IPS DF 19.7 (cell line): ENCODE data around the gene INSL4.

Experiments used
- DNase-seq: peaks from one replicate; pipeline ENCODE4 v3.0.0-alpha.2; 2013; ENCODE audit warnings: low read depth, low spot score

Gene INSL4

DNA sequence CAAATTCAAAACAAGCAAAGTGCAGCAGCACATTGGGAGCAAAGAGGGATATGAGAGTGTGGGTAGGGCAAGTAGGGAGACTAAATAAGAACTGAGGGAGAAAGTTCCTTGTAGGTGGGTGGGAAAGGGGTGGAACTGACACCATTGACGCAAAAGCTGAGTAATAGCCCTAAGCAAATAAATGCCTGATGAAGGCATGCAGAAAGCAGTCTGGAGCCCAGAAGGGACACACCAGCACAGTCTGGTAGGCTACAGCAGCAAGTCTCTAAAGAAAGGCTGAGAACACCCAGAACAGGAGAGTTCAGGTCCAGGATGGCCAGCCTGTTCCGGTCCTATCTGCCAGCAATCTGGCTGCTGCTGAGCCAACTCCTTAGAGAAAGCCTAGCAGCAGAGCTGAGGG lies at the start of gene INSL4:
Gene INSL4 (plus strand): TSS at position 208 of the 400 bp plus-strand sequence. CDS start 105 bp downstream, at position 313.
- no peak for DNase-seq

DNA sequence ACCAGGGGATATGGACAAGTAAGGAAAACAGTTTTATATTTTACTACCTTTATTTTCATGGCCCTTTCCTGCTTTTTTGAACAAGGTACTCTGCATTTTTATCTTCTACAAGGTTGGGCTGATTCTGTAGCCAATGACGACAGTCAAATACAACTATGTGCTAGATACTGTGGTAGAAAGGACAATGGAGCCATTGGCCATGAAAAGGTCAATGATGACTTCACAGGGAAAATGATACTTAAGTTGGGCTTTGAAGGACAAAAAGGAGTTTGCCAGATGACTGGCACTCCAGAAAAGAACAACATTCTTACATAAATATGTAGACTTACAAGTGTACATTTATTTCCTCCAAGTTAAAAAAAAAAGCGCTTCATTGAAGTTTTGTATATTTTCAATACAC lies 46.4 kb upstream of the INSL4 start:
- no peak for DNase-seq

DNA sequence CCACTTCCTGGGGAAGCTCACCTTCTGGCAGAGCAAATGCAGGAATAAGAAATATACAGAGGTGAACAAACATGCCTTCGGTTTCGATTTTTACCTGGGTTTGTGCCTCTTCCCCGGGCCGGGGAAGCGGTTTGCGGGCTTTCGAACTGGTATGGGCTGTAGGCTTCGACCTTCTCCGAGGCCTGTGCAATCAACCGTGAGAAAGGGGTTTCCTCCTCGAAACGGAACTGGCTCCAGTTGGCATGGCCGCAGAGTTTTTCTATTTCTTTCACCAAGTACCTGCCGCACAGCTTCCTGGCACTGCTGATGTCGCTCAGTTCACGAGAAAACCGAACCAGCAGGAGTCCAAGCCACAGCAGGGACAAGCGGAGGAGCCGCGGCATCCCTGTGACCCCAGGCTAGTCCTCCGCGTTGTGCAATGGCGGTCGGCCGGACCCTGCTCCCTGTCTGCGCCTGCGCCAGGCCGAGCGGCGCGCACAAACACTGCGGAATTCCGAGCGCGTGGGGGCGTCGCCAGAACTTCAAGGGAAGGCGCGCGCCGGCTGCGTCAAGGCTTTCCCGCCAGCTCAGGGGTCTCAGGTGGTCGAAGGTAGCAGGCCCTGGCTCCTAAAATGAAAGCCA lies 45.9 kb upstream of the INSL4 start, which contains the start of gene INSL6:
Gene INSL6 (minus strand): TSS at position 420 of the 621 bp plus-strand sequence. CDS start 37 bp downstream, at position 383.
- no peak for DNase-seq

- DNase-seq, result no peak
These were observed 44.6 kb upstream of the INSL4 start for GRCh38 chr9:5186416-5187169.

- no peak for DNase-seq
These were observed 42.9 kb upstream of the INSL4 start for GRCh38 chr9:5188060-5188984.

DNA sequence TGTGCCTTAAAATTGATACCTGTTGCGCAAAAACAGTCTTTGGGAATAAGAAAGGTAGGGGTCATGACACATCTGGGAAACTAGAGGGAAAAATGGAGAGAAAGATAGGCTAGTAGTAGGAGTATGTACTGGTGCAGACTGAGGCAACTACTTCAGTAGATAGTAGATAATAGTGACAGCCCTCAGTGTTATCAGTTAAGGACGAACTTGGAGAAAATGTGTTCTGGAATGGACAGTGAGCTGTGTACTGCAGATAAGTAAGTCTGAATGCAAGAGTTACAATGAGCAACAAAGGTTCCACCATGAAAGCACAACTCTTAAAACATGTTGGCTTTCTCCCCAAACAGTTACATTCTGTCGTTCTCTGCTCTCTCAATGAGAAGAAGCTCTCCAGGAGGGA lies 39.2 kb upstream of the INSL4 start:
- DNase-seq, result no peak

DNA sequence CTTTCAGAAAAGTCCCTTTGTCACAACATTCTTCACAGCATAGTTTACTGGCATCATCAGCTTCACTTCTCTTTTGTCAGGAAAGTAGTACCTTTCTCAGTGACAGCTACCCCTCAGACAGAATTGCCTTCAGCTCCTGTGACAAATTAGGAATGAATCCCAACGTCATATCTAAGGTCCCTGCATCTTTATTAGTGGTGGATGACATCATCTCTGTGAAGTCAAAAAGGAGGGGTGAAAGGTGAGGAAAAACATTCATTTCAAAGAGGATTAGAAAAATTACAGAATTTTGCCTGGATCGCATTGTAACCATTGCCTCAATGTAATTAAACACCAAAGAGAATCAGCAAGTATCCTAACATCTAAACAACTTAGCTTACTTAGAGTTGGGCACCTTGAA lies 37.9 kb upstream of the INSL4 start:
- no peak for DNase-seq

GRCh38 chr9:5195463-5195862 lies 35.8 kb upstream of the INSL4 start:
- DNase-seq, result no peak

GRCh38 chr9:5205071-5205470 lies 26.1 kb upstream of the INSL4 start:
- no peak for DNase-seq

DNA sequence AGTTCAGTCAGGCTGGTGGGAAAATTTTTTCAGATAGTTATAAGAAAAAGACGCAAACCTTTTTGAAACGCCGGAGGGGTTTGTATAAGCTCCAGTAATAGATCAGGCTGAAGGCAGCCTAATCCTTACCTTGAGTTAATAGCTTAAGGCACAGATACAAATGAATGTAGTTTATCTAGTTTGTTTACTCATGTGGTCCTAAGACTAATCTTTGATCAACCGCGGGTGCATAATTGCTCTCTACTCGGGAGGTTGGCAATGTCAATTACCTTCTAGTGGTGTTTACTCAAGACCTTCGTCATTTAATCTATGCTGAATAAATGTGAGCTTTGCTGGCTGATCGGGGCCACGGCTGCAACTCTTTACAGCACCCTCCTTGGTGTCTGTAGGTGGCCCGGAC lies 665 bp upstream of the INSL4 start:
- DNase-seq, result no peak

DNA sequence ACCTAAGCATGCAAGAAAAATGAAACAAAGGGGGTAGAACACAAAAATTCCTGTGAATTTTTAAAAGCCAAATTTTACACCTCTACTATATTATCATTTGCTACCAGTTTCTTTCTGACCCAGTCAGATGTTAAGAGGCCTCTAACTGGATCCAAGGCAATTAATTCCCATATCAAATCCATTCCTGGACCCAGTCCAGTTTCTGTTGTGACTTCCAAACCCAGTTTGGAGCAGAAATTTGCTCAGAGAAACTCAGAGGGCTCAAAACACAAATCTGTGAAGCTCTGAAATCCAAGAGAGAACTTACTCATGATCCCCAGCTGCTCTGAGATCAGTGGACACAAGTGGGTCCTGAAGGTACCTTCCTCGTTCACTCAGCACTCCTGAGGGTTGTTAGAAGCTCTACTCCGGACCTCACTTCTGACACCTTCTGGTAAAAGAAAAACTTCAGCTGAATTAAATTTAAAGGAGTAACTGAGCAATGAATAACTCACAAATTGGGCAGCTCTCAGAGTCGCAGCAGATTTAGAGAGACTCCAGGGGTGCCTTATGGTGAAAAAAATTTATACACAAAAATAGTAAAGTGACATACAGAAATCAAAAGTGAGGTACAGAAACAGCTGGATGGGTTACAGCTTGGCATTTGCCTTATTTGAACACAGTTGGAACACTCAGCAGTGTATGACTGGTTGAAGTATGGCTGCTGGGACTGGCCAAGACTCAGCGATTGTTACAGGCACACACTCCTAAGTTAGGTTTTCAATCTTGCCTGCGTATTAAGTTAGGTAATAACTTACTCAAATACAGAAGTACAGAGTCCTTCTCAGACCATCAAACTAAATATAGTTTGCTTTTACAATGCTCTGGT lies 32.4 kb downstream of the INSL4 start:
- DNase-seq, result no peak

- no peak for DNase-seq
These were observed 33.0 kb downstream of the INSL4 start for GRCh38 chr9:5264219-5264595.

DNA sequence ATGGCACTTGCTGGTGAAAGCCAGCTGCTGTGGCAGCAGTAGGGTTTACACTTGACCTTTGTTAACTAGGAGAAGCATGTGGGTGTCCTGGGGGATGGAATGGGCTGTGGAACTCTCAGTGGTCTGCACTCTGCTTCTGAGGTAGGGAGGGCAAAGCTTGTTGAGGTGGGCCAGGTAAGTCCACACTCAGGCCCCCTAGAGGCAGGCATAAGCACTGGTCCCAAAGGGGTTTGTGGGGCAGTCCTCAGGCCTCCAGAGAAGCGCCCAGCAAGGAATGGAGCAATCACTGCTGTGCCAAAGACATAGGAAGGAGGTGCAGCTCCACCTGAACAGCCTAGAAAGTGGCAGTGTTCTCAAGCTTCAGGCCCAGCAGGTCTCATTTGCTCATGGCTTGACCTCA lies 34.7 kb downstream of the INSL4 start:
- no peak for DNase-seq

- DNase-seq, result peak; percentile 70
These were observed 38.1 kb downstream of the INSL4 start for GRCh38 chr9:5269249-5269715.

- DNase-seq, result no peak
These were observed 43.6 kb downstream of the INSL4 start for GRCh38 chr9:5274770-5275169.

DNA sequence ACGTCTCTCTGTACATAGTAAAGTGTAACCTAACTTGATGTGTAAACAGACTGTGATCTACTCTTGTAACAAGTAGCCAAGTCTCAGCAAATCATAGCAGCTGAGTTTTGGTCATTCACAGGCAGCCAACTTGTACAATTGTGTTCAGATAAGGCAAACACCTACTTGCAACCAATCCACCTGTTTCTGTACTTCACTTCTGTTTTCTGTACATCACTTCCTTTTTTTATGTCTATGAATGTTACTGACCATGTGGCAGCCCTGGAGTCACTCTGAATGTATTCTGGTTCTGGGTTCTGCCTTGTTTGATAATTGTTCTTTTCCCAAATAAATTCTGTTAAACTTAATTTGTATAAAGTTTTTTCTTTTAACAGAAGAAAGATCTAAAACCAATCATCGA lies 47.3 kb downstream of the INSL4 start:
- DNase-seq, result no peak
